Globus pallidus (tissue), 1 donor: ENCODE measurements around the gene IGFALS.

Experiments used
- DNase-seq: peaks from one replicate; pipeline ENCODE4 v3.0.0-alpha.2; 2015; ENCODE audit warnings: low spot score

The IGFALS gene

DNA sequence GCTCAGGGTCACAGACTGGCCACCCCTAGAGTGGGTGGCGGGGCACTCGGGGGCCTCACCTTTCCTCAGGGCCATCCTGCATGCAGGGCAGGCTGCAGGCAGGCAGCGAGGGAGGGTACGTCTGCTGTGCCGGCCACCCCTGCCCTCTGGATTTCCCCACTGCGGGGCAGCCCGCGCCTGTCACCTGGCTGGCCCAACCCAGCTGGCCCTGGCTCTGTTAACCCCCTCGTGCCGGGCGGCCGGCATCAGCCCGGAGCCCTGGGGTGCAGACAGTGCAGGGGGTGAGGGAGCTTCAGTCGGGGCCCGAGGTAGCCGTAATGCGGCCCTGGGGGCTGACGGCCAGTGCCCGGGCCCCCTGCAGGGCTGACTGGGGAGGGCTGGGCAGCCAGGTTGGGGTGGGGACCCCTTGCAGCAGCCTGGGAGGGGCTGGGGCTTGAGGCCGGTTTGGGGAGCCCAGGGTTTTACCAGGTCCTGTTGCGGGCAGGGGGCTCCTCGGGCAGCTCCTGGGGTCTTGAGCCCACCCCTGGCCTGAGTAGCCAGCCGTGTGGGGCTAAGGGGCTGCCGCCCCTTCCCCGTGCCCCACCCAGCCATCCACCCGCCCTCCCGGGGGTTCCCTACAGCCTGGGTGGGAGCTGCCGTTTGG, at the start of gene IGFALS:
Gene IGFALS, minus strand, starts transcription at position 128 of the 643 bp plus-strand sequence. Its CDS starts 53 bp downstream, at position 75.
- no peak for DNase-seq

DNA sequence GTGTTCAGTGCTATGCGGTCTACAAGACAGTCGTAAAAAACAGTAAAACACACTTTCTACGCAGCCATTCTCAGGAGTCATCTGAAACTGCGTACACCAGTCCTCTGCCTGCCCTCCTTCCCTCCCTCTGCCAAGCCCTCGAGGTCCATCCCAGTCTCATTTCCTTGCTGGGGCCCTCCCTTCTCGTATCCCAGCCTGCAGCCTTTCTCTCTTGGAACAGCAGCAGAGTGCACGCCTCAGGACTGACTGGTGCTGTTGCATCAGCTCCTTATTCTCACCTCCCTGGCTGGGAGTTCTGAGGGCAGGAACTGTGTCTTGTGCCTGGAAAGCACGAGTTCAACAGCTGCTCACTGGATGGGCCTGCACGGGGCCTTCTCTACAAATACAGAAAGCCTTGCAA, 46.0 kb upstream of the IGFALS start:
- no peak for DNase-seq

DNA sequence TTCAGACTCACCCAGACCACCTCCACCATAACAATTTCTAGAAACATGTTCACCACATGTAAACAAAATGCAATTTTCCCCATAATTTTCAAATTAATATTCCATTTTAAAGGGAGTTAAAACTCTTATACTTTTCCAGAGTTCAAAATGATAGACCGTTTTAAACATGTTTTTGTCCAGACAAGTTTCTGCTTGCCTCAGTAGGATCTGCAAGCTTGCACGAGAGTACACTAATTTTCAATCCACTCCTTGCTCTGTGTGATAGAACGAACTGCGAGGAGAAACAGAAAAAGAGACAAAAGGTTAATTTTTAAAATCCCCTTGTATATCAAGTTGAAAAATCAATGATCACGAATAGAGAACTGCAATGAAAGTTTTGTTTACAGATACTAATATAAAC, 40.6 kb upstream of the IGFALS start:
- DNase-seq: no peak

DNA sequence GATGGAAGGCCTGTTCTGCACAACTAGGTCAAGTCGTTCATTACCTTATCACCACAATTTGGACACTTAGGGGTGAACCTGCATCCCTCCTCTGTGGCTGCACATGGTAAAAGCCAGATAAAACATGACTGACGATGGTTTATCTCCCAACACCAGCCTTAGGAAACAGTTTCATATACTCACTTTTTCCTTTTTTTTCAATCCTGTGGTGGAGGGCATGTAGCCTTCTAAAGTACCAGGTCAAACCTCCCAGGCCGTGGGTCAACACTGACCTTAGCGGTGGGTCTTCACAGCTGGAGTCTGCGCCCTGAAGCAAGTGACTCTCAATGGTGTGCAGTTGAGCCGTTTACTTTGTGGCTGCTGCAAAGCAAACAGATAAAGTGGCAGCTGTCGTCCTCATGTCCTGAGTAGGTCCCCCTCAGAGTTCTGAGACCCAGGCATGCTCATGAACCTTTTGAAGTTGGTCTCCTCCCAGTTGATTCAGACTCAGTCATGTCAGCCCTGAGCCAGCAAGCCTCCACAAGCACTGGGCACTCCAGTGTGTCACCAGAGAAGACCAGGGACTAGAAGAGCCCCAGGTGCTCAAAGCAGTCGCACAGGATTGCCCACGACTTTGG, 39.4 kb upstream of the IGFALS start:
- DNase-seq: no peak

DNA sequence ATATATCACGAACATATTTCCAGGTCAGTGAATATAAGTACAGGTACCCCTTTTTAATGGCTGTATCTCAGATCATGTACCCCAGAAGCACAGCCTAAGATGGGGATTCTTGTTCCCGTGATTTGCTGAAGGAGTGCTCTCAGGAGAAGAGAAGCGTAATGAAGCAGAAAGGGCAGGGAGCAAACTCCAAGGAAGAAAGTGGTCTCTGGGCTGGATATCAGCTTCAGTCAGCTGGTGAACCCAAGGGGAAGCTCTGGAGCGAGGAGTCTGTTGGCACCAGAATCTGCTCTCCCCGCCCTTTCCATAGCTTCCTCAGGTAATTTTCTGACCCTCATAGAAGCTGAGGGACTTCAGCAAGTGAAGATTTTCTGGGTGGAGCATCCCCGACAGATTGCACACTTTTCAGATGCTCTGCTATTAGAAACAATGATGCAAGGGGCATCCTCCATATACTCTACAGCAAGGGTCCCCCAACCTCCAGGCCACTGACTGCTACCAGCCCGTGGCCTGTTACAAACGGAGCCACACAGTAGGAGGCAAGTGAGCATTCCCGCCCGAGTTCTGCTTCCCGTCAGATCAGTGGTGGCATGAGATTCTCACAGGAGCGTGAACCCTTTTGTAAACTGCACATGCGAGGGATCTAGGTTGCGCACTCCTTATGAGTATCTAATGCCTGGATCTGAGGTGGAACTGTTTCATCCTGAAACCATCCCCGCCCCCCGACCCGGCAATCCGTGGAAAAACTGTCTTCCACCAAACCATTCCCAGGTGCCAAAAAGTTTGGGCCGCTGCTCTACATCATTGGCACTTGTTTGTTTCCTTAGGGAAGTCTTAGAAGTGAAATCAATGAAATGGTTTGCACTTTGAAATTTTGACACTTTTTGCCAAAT, 37.9 kb upstream of the IGFALS start:
- no peak for DNase-seq

DNA sequence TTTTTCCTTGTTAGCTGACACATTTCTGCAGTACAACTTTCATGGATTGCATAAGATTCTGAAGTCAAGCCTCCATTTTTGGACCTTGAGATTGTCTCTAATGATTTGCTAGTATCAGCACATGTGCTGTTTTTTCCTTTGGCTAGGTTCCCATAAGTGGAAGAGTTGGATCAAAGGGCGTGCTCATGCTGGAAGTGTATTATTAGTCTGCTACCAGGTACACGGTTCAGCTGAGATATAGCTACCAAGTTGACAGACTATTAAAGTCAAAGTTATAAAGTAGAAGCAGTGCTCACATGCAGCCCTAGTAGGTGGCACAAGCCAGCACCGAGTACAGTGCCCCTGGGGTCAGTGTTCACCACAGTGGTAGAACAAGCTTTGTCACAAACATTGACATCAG, 36.7 kb upstream of the IGFALS start:
- no peak for DNase-seq

DNA sequence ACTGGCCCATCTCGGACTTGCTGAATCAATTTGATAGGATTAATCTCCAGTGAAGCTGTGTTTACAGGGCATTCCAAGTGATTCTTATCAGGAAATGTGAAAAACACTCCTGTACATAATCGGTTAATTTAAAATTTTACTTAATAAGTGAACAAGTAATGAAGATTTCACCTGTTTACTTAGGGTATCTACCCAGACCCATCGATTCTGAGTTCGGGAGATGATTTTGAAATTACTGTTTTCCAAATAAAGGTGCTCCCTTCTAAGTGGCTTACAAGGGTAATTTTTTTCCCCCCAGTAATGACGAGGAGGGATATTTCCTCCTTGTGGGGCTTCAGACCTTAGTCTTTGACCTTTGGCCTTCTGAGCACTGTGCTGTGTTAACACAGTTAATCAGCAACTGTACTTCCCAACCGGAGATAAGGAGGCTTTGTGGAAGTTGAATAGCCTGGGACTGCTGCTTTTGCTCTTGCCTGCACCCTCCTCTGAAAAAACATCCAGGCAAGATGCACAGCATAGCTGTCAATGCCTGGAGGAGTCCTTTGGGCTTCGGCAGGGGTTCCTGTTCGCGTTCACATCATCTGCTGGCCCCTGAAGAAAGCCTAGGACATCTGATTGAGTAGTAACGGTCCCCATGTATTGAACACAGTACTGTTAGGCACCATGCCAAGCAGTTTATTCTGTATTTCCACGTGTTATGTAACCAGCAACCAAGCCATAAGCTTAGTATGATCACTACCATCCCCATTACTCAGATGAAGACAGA, 35.3 kb upstream of the IGFALS start:
- no peak for DNase-seq

DNA sequence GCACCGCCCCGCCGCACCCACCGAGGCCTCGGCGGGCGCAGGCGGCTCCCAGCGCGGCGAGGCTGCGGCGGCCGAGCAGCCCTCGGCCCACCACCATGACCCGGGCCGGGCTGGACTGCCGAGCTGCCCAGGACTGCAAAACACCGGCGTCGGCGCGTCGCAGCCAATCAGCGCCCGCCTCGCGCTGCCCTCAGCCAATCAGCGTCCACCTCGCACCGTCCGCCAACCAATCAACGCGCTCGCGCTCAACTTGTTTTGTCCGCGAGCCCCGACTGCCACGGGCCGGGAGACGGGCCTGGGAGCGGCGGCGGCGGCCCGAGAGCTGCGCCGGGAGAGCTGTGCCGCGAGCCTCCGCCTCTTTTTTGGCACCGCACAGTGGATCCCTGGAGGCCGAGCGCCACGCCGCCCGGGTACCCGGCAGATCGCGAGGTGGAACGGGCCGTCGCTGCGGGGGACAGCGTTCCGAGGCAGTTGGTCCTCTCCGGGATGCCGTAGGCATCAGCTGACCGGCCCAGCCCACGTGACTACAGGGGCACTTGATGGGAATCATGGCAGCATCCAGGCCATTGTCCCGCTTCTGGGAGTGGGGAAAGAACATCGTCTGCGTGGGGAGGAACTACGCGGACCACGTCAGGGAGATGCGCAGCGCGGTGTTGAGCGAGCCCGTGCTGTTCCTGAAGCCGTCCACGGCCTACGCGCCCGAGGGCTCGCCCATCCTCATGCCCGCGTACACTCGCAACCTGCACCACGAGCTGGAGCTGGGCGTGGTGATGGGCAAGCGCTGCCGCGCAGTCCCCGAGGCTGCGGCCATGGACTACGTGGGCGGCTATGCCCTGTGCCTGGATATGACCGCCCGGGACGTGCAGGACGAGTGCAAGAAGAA, 33.4 kb upstream of the IGFALS start, which contains the start of the genes FAHD1 and HAGH:
Gene FAHD1, plus strand, starts transcription at position 516 of the 883 bp plus-strand sequence. Its CDS starts 33 bp downstream, at position 549.
Gene HAGH, minus strand, starts transcription at position 135 of the 883 bp plus-strand sequence. Its CDS starts 38 bp downstream, at position 97.
- DNase-seq: peak; percentile 91

DNA sequence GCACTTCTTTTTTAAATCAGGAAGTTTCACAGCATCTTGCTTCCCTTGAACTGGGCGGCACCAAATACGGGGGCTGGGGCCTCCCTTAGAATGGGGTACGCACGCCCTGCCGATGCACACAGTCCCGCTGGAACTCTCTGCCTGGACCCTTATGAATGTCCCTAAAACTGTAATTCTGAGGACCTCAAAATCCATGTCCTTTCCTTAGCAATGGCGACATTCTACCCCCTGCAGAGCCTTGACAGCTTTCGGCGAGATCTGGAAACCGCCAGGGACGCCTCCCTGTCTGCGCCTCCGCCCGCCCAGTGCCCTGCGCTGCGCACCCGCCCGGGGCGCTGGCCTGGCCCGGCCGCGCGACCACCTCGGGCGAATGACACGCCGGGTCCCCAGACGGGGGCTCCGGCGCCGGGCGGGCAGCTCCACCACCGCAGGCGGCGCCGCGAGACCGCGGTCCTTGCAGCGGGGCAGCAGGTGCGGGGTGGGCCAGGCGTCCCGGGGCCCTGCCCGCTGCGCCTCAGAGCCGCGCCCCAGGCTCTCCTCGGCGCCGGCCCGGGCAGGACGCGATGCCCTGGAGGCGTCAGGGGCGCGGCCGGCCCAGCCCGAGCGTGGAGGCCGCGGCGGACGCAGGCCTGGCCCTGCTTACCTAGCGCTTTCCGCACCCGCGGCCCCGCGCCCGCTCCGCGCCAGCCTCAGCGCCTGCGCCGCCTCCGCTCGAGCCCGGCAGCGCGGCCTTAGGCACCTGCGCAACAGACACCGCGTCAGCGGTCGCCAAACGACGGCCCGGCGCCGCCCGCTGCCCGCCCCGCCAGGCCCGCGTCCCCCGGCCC, 32.6 kb upstream of the IGFALS start:
- DNase-seq: peak; percentile 19

DNA sequence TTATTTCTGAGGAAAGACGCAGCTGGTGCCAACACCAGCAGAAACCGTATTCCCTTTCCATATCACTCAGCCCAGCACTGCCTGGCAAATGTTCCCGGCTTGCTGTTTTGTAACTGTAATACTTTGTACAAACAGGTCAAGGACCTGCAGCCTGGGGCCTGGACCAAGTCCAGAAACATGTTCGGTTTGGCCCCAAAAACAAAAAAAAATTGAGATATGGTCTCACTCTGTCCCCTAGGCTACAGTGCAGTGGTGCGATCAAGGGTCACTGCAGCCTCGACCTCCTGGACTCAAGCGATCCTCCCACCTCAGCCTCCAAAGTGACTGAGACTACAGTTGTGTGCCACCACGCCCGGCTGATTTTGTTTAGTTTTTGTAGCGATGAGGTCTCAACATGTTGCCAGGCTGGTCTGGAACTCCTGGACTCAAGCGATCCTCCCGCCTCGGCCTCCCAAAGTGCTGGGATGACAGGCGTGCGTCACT, 31.9 kb upstream of the IGFALS start:
- DNase-seq: no peak

DNA sequence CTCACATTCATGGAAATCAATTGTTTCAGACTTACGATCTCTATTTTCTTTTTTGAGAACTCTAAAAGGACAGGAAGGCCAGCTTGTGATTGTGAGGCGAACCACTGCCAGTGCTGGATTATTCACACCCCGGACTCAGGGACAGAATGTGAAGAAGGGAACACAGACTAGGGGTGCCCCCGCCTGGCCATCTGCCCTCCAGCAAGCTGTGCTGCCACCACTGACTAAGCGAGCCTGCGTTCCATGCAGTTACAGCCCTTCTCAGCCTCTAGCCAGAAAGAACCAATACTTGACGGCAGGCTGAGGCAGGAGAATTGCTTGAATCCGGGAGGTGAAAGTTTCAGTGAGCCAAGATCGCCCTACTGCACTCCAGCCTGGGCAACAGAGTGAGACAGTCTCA, 30.3 kb upstream of the IGFALS start:
- no peak for DNase-seq

DNA sequence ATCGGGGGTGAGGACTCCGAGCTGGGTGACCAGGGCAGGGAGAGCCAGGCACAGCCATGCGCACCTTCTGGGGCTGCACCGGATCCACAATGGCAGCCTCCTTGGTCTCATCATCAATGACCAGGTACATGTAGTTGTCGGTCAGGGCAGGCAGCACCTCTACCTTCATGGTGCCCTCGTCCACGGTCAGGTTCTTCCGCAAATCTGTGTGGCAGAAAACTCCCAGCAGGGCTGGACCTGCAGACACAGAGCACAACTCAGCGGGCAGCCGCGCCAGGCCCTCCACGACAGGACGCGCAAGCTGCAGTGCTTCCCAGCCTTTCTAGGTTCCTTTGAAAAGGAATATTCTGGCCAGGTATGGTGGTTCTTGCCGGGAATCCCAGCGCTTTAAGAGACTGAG, 29.3 kb upstream of the IGFALS start:
- DNase-seq: no peak

DNA sequence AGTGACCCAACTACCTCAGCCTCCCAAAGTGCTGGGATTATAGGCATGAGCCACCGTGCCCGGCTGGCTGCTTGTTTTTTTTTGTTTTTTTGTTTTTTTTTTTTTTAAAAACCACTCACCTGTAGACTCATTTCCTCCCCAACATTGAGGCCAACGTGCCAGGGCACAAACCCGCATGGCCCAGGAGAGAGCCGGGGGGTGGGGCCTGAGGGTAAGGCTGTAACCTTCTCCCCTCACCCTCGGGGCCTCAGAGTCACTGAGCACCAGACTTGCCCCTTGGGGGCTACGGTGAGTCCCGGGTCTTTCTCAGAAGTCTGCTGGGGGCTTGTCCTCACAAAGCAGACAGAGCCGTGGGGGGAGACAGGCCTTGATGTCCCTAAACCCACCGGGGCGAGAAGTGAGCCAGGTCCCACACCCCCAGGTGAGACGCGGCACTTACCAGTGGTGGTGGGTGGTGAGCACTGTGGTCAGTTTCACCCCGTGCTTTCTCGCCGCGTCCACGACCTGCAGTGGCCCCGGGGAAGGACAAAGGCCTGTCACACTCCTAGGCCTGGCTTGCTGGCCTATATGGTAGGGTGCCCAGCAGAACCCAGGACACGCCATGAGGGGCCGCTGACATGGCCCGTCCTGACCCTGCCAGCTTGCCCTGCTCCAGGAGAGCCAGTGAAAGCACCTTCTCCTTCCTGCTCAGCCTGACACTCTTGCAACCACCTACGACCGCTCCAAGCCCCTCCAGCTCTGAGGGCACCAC, 28.5 kb upstream of the IGFALS start:
- no peak for DNase-seq

DNA sequence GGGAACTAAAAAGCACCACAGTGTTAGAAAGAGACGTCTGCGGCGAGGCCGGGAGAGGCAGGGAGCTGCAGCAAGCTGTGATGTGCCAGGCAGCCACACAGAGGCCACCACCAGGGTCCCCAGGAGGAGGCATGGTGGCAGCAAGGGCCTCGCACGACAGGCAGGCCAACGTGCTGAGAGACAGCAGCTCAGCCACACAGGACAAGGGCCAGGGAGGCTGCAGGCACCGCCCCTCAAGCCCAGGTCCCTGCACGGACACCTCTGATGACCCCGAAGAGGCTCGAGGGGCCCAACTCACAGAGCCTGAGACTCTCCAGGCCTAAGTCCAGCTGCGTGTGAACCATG, 27.4 kb upstream of the IGFALS start:
- no peak for DNase-seq

DNA sequence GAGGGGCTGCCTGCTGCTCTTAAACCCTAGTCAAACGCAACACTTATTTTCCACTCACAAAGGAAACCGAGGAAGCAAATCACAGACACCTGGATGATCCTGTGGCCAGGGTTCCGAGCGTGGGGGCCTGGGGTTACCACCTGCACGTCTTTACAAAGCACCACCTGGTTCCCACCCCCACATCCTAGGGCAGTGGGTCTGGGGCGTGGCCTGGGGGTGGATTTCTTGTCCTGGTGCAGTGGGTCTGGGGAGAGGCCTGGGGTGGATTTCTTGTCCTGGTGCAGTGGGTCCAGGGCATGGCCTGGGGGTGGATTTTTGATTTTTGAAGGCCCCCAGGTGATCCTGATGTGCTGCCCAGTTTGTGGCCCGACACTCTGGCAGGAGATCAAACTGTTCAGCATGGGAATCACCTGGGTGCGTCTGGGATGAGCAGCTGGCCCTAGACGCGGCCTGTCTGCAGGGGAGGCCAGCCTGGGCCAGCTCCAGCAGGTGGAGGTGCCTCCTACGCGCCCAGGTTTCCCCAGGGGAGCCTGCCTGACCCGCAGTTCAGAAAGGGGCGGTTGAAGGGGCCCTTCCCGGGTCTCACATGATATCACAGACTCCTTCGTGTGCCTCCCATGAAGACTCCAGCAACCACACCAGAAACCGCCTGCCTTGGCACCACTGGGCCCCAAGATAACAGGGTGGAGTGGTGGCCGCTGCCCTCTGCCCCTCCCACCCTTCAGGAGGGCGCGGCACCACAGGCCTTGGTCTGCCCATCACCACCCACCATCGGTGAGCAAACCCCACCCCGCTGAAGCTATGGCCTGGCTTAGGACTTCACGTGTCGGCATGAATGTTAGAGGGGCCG, 26.8 kb upstream of the IGFALS start:
- no peak for DNase-seq

DNA sequence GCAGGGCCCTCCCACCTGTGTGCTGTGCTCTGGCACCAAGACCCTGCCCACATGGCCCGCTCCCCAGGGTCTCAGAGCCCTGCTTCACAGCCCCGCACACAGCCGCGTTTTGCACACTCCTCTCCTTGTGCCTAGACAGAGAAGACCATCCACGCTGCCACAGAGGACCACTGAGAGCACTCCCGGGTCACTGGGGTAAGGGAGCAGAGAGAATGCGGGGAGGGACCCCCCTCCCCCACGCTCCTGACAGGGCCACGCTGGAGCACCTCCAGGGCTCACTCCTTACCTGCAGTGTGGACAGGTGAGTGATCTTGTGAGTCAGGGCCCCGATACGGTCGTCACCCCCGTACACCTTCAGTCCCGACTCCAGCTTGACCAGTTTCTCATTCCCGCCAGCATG, 26.1 kb upstream of the IGFALS start:
- no peak for DNase-seq

DNA sequence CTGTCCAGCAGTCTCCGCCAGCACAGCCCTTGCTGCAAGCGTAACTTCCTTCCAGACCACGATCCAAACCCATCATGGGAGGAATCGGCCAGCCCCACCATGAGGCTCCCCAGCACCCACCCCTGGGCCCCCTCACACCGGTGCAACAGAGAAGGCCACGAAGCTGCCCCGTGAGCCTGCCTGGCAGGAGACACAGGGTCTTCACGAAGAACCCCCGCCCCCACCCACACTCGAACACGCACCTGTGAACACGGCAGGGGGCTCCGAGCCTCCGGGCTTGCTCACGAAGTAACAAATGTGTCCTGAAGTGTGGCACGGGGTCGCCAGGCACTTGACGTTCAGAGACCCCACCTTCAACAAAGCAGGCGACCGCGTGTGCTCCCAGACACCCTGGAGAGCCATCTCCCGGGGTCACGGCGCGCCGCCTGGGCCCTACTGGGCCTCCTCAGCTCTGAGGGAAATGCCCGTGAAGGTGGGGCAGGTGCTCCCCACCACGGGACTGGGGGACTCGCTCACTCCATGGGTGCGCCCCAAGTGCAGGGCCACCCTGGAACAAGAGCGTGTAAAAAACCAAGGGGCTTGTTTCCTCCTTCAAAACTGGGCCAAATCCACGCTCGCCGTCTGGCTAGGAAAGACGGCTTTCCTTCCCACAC, 25.5 kb upstream of the IGFALS start:
- DNase-seq: no peak
